CD14-positive monocyte (primary cell): Measurements from ENCODE around the gene GYPC. TPM values are rescaled to one million over a fixed set of nuclear protein-coding genes. Genes with fewer than 3 reads are reported as not detected.

ENCODE experiments used
- DNase-seq, 3 donors: peaks; one replicate each; pipeline ENCODE4 v3.0.0-alpha.2; 2011 to 2022
- H2AFZ ChIP-seq: 2 replicates; pipeline ENCODE4 v1.6.0; 2012; ENCODE audit warnings: mild to moderate bottlenecking, low read depth, low read length, inconsistent platforms; ENCODE audit not compliant: insufficient read depth, poor library complexity, severe bottlenecking
- H3K27ac ChIP-seq, 2 donors: 1 replicate in 1 of 2; 2 replicates in 1 of 2; pipeline ENCODE4 v1.5.1; 2012 to 2013; ENCODE audit warnings: low read length in 2 of 2, control low read depth in 1 of 2, inconsistent platforms in 1 of 2, low read depth in 1 of 2, mild to moderate bottlenecking in 1 of 2
- H3K27me3 ChIP-seq, 2 donors: one replicate each; pipeline versions ENCODE4 v1.6.0 to v1.6.1; 2011 to 2013; ENCODE audit warnings: low read length in 2 of 2; ENCODE audit not compliant: control insufficient read depth in 2 of 2, insufficient read depth in 2 of 2
- H3K36me3 ChIP-seq, 2 donors: replicated peaks in 1 of 2; 1 replicate in 1 of 2; 2 replicates in 1 of 2; pipeline versions ENCODE4 v1.5.1 to v1.6.1; 2012 to 2013; ENCODE audit warnings: low read length in 2 of 2, control low read depth in 1 of 2, inconsistent platforms in 1 of 2, mild to moderate bottlenecking in 1 of 2; ENCODE audit not compliant: insufficient read depth in 2 of 2, control insufficient read depth in 1 of 2
- H3K4me1 ChIP-seq, 2 donors: 1 replicate in 1 of 2; 2 replicates in 1 of 2; pipeline versions ENCODE4 v1.5.1 to v1.6.1; 2012 to 2013; ENCODE audit warnings: low read length in 2 of 2, control low read depth in 1 of 2, inconsistent platforms in 1 of 2, mild to moderate bottlenecking in 1 of 2, moderate library complexity in 1 of 2; ENCODE audit not compliant: insufficient read depth in 2 of 2, control insufficient read depth in 1 of 2
- H3K4me2 ChIP-seq: replicated peaks from 2 replicates; pipeline ENCODE3; 2012; ENCODE audit warnings: low read length, moderate library complexity, mild to moderate bottlenecking; ENCODE audit not compliant: poor library complexity, severe bottlenecking; ENCODE audit errors: extremely low read depth
- H3K4me3 ChIP-seq, 3 experiments: fragments of 200-600 bp in 1 of 3; sonication (generic) in 1 of 3; replicated peaks in 1 of 3; 1 replicate in 2 of 3; 2 replicates in 1 of 3; pipeline ENCODE4 v1.5.1; 2011 to 2013; ENCODE audit warnings: low read length in 3 of 3, mild to moderate bottlenecking in 3 of 3, control low read depth in 2 of 3, low read depth in 2 of 3, inconsistent platforms in 1 of 3, moderate library complexity in 1 of 3
- H3K79me2 ChIP-seq: 2 replicates; pipeline ENCODE4 v1.6.0; 2012; ENCODE audit warnings: mild to moderate bottlenecking, control low read depth, inconsistent platforms, low read length, moderate library complexity; ENCODE audit not compliant: insufficient read depth
- H3K9ac ChIP-seq: 2 replicates; pipeline ENCODE4 v1.6.0; 2017; ENCODE audit warnings: low read length, mild to moderate bottlenecking; ENCODE audit not compliant: insufficient read depth, poor library complexity, severe bottlenecking
- H3K9me3 ChIP-seq, 2 donors: replicated peaks in 1 of 2; 1 replicate in 1 of 2; 2 replicates in 1 of 2; pipeline versions ENCODE4 v1.5.1 to v1.6.1; 2012 to 2013; ENCODE audit warnings: low read length in 2 of 2, control low read depth in 1 of 2; ENCODE audit not compliant: control insufficient read depth in 1 of 2, insufficient read depth in 1 of 2
- H4K20me1 ChIP-seq: 2 replicates; pipeline ENCODE4 v1.6.0; 2012; ENCODE audit warnings: mild to moderate bottlenecking, low read length, control low read depth, moderate library complexity; ENCODE audit not compliant: insufficient read depth
- H3K27ac Mint-ChIP-seq, 7 donors: one replicate each; pipeline ENCODE4 v1.8.0; 2020; ENCODE audit warnings: mild to moderate bottlenecking in 7 of 7, mixed read lengths in 7 of 7, moderate library complexity in 6 of 7, inconsistent platforms in 2 of 7
- H3K27me3 Mint-ChIP-seq, 3 donors: one replicate each; pipeline ENCODE4 v1.8.0; 2021 to 2022; ENCODE audit warnings: low read depth in 3 of 3, mild to moderate bottlenecking in 3 of 3, mixed read lengths in 3 of 3, moderate library complexity in 3 of 3, inconsistent platforms in 1 of 3
- H3K36me3 Mint-ChIP-seq, 2 donors: one replicate each; pipeline ENCODE4 v1.8.0; 2020; ENCODE audit warnings: mixed read lengths in 2 of 2, inconsistent platforms in 1 of 2, mild to moderate bottlenecking in 1 of 2
- H3K4me1 Mint-ChIP-seq: one replicate; pipeline ENCODE4 v1.8.0; 2020; ENCODE audit warnings: mild to moderate bottlenecking, mixed read lengths
- H3K4me3 Mint-ChIP-seq, 2 donors: one replicate each; pipeline ENCODE4 v1.8.0; 2020; ENCODE audit warnings: mild to moderate bottlenecking in 2 of 2, mixed read lengths in 2 of 2, moderate library complexity in 1 of 2
- H3K9me3 Mint-ChIP-seq, 7 donors: one replicate each; pipeline ENCODE4 v1.8.0; 2020 to 2022; ENCODE audit warnings: mixed read lengths in 7 of 7, mild to moderate bottlenecking in 6 of 7, moderate library complexity in 6 of 7, inconsistent platforms in 2 of 7
- CTCF ChIP-seq: fragments of 200-600 bp; IDR thresholded peaks from one replicate; pipeline ENCODE4 v1.8.0; 2022; ENCODE audit warnings: antibody characterized with exemption, mild to moderate bottlenecking
- WGBS: methylation state at CpG from one replicate; pipeline ENCODE4 v1.1.5; 2013; ENCODE audit warnings: missing lambda C conversion rate; ENCODE audit not compliant: insufficient coverage; 5-methylcytosine and 5-hydroxymethylcytosine counted together
- intact Hi-C, 2 donors: fragments of 100-400 bp; cut with micrococcal nuclease; formaldehyde crosslinking; loops; one replicate each; pipeline versions ENCODE4 v1.15.0 to v1.15.1; 2023
- polyA plus RNA-seq, 3 donors: library from polyadenylated mRNA; depleted of rRNA in 1 of 3; unstranded in 2 of 3; stranded (reverse) in 1 of 3; fragments of 300-500 nt in 2 of 3; fragments of >200 nt in 1 of 3; fragmentation: Illumina TruSeq in 2 of 3; gene quantifications; 1 replicate in 2 of 3; 2 replicates in 1 of 3; pipeline ENCODE4 v1.2.3, GENCODE V29; 2012 to 2021

The GYPC gene
- polyA plus RNA-seq, 3 donors: 20.0 to 36.1 (median 21.7) TPM

GRCh38 chr2:126674075-126674744 is 18.3 kb downstream of the GYPC start:
- no peak for DNase-seq
- no peak for TF ChIP-seq CTCF
- no peak overlapping the region for H3K4me2 ChIP-seq
- Mint-ChIP-seq H3K27ac (peak overlapping the region in 1 of 7 donors; percentile 67), H3K4me3 (no peak overlapping the region), H3K27me3 (peaks cover 0 to 3% (median 2%) of the 10 kb centered on the region in 3 donors), H3K36me3 (peaks cover 57 to 58% of the 10 kb centered on the region in 2 donors), H3K9me3 (peaks cover 8 to 28% (median 22%) of the 10 kb centered on the region in 7 donors), H3K4me1 (peaks cover 6% of the 10 kb centered on the region)
- no peaks in the 10 kb centered on the region for H3K27me3 ChIP-seq
- H3K79me2 ChIP-seq: peaks cover 93% of the 10 kb centered on the region
- H3K4me3 ChIP-seq: no peak overlapping the region
- H3K4me1 ChIP-seq: no peaks in the 10 kb centered on the region
- H3K27ac ChIP-seq: no peak overlapping the region
- 73% methylated on average over 5 of the region's 11 CpGs for WGBS
- peaks cover 21 to 23% of the 10 kb centered on the region in 2 donors for H3K9me3 ChIP-seq
- H3K36me3 ChIP-seq: peaks cover 10 to 58% of the 10 kb centered on the region in 2 donors
- H4K20me1 ChIP-seq: no peaks in the 10 kb centered on the region
- no peak overlapping the region for H3K9ac ChIP-seq
- H2AFZ ChIP-seq: no peak overlapping the region
- intact Hi-C loops: no loop called here

GRCh38 chr2:126675637-126676036 is 19.7 kb downstream of the GYPC start:
- Mint-ChIP-seq H3K9me3 (peaks cover 8 to 28% (median 22%) of the 10 kb centered on the region in 7 donors), H3K27ac (no peak overlapping the region), H3K27me3 (peaks cover 0 to 3% (median 2%) of the 10 kb centered on the region in 3 donors), H3K4me1 (no peaks in the 10 kb centered on the region), H3K4me3 (no peak overlapping the region), H3K36me3 (peaks cover 45 to 60% of the 10 kb centered on the region in 2 donors)
- no peak for TF ChIP-seq CTCF
- Histone ChIP-seq H3K27ac (no peak overlapping the region), H3K9me3 (peaks cover 21 to 23% of the 10 kb centered on the region in 2 donors), H3K4me1 (no peaks in the 10 kb centered on the region), H2AFZ (no peak overlapping the region), H3K36me3 (peaks cover 5 to 43% of the 10 kb centered on the region in 2 donors), H3K4me2 (no peak overlapping the region), H3K4me3 (no peak overlapping the region), H4K20me1 (no peaks in the 10 kb centered on the region), H3K27me3 (no peaks in the 10 kb centered on the region), H3K9ac (no peak overlapping the region), H3K79me2 (peaks cover 88% of the 10 kb centered on the region)
- no peak for DNase-seq
- WGBS: no CpG with 5 or more reads among the region's 5 CpGs
- intact Hi-C loops: no loop called here
